WTC11 (cell line): ENCODE results near the gene CRYGN. TPM values are rescaled to one million over a fixed set of nuclear protein-coding genes. Genes with fewer than 3 reads are reported as not detected.

Experiments
- ATAC-seq: fragments of 200-7000 bp; cut with Tn5 transposase; 2 replicates; pipeline ENCODE4 v1.10.0; 2021; ENCODE audit warnings: mild to moderate bottlenecking, moderate library complexity
- CTCF ChIA-PET: fragments of 300-600 bp; sonication (Branson Sonifier 250); formaldehyde crosslinking; loops from one replicate; lab custom pipeline; 2021; ENCODE audit warnings: antibody characterized with exemption; lab: Charles Lee
- POLR2A ChIA-PET: fragments of 350-600 bp; sonication (Branson Sonifier 250); formaldehyde crosslinking; loops from one replicate; lab custom pipeline; 2021; ENCODE audit warnings: antibody characterized with exemption; lab: Charles Lee
- DNase-seq: peaks from one replicate; pipeline ENCODE4 v3.0.0; 2021; ENCODE audit warnings: low spot score
- H3K27ac Mint-ChIP-seq: 2 replicates; pipeline ENCODE4 v1.8.0; 2021; ENCODE audit warnings: mixed read lengths
- H3K27me3 Mint-ChIP-seq: 2 replicates; pipeline ENCODE4 v1.8.0; 2021; ENCODE audit warnings: low read depth, mild to moderate bottlenecking, moderate library complexity, mixed read lengths
- H3K36me3 Mint-ChIP-seq: 2 replicates; pipeline ENCODE4 v1.8.0; 2021; ENCODE audit warnings: mixed read lengths
- H3K4me1 Mint-ChIP-seq: 2 replicates; pipeline ENCODE4 v1.8.0; 2022; ENCODE audit warnings: mixed read lengths
- H3K4me3 Mint-ChIP-seq: 2 replicates; pipeline ENCODE4 v1.8.0; 2021; ENCODE audit warnings: mild to moderate bottlenecking, moderate library complexity, mixed read lengths
- H3K9me3 Mint-ChIP-seq: 2 replicates; pipeline ENCODE4 v1.8.0; 2021; ENCODE audit warnings: mixed read lengths
- CBFB ChIP-seq: sonication (generic); formaldehyde crosslinking; IDR thresholded peaks from 2 replicates; pipeline ENCODE4 v1.8.1; 2022; ENCODE audit warnings: mild to moderate bottlenecking, low read depth, missing genetic modification reagents
- CREB1 ChIP-seq: sonication (generic); formaldehyde crosslinking; IDR thresholded peaks from 2 replicates; pipeline ENCODE4 v1.8.0; 2023; ENCODE audit warnings: mild to moderate bottlenecking, missing genetic modification reagents
- CREM ChIP-seq: sonication (generic); formaldehyde crosslinking; IDR thresholded peaks from 2 replicates; pipeline ENCODE4 v1.8.1; 2022; ENCODE audit warnings: mild to moderate bottlenecking, missing genetic modification reagents, moderate library complexity
- EMX1 ChIP-seq: fragments of 250-450 bp; sonication (Bioruptor Pico); IDR thresholded peaks from 2 replicates; pipeline ENCODE4 v1.8.0; 2021; ENCODE audit warnings: mild to moderate bottlenecking
- ESRRA ChIP-seq: sonication (generic); formaldehyde crosslinking; IDR thresholded peaks from 2 replicates; pipeline ENCODE4 v1.8.1; 2022; ENCODE audit warnings: mild to moderate bottlenecking, missing genetic modification reagents, borderline replicate concordance
- ETV6 ChIP-seq: sonication (generic); formaldehyde crosslinking; IDR thresholded peaks from 2 replicates; pipeline ENCODE4 v1.8.1; 2022; ENCODE audit warnings: mild to moderate bottlenecking, missing genetic modification reagents
- HMGA2 ChIP-seq: fragments of 250-450 bp; sonication (Bioruptor Pico); IDR thresholded peaks from 2 replicates; pipeline ENCODE4 v1.4.0; 2021; ENCODE audit warnings: mild to moderate bottlenecking, moderate library complexity
- KAT7 ChIP-seq: sonication (generic); formaldehyde crosslinking; IDR thresholded peaks from 2 replicates; pipeline ENCODE4 v1.8.1; 2023; ENCODE audit warnings: missing genetic modification reagents, mild to moderate bottlenecking, borderline replicate concordance
- MYBL2 ChIP-seq: sonication (generic); formaldehyde crosslinking; IDR thresholded peaks from 2 replicates; pipeline ENCODE4 v1.8.1; 2023; ENCODE audit warnings: mild to moderate bottlenecking, moderate library complexity, missing genetic modification reagents
- NR3C1 ChIP-seq: sonication (generic); formaldehyde crosslinking; conservative IDR thresholded peaks from 2 replicates; pipeline ENCODE4 v1.8.1; 2023; ENCODE audit warnings: low read depth, mild to moderate bottlenecking, missing genetic modification reagents
- PRRX2 ChIP-seq: fragments of 250-450 bp; sonication (Bioruptor Pico); IDR thresholded peaks from 2 replicates; pipeline ENCODE4 v1.8.0; 2021; ENCODE audit warnings: mild to moderate bottlenecking
- SMAD3 ChIP-seq: sonication (generic); formaldehyde crosslinking; IDR thresholded peaks from 2 replicates; pipeline ENCODE4 v1.8.0; 2022; ENCODE audit warnings: missing genetic modification reagents, mild to moderate bottlenecking, borderline replicate concordance
- TEAD1 ChIP-seq: sonication (generic); formaldehyde crosslinking; IDR thresholded peaks from 2 replicates; pipeline ENCODE4 v1.8.0; 2022; ENCODE audit warnings: mild to moderate bottlenecking, missing genetic modification reagents
- TEAD4 ChIP-seq: sonication (generic); formaldehyde crosslinking; IDR thresholded peaks from 2 replicates; pipeline ENCODE4 v1.8.0; 2022; ENCODE audit warnings: mild to moderate bottlenecking, missing genetic modification reagents
- ZBTB21 ChIP-seq: sonication (generic); formaldehyde crosslinking; IDR thresholded peaks from 2 replicates; pipeline ENCODE4 v1.8.1; 2023; ENCODE audit warnings: mild to moderate bottlenecking, missing genetic modification reagents, borderline replicate concordance
- ZNF138 ChIP-seq: sonication (generic); formaldehyde crosslinking; conservative IDR thresholded peaks from 2 replicates; pipeline ENCODE4 v1.8.1; 2022; ENCODE audit warnings: mild to moderate bottlenecking, moderate library complexity, missing genetic modification reagents
- ZNF219 ChIP-seq: sonication (generic); formaldehyde crosslinking; IDR thresholded peaks from 2 replicates; pipeline ENCODE4 v1.8.0; 2023; ENCODE audit warnings: missing genetic modification reagents, mild to moderate bottlenecking, borderline replicate concordance
- ZNF263 ChIP-seq: sonication (generic); formaldehyde crosslinking; IDR thresholded peaks from 2 replicates; pipeline ENCODE4 v1.8.1; 2022; ENCODE audit warnings: low read depth, mild to moderate bottlenecking, moderate library complexity, missing genetic modification reagents
- ZNF317 ChIP-seq: sonication (generic); formaldehyde crosslinking; IDR thresholded peaks from 2 replicates; pipeline ENCODE4 v1.8.1; 2023; ENCODE audit warnings: low read depth, mild to moderate bottlenecking, moderate library complexity, missing genetic modification reagents, borderline replicate concordance
- ZNF396 ChIP-seq: fragments of 250-450 bp; sonication (Bioruptor Pico); IDR thresholded peaks from 2 replicates; pipeline ENCODE4 v1.8.0; 2021; ENCODE audit warnings: mild to moderate bottlenecking, moderate library complexity, borderline replicate concordance
- ZNF423 ChIP-seq: fragments of 250-450 bp; sonication (Bioruptor Pico); IDR thresholded peaks from 2 replicates; pipeline ENCODE4 v2.1.2; 2022; ENCODE audit warnings: mild to moderate bottlenecking, moderate library complexity
- ZNF671 ChIP-seq: fragments of 250-450 bp; sonication (Bioruptor Pico); IDR thresholded peaks from 2 replicates; pipeline ENCODE4 v1.8.0; 2021; ENCODE audit warnings: mild to moderate bottlenecking
- total RNA-seq: library from RNA; stranded (reverse); gene quantifications from 3 replicates; pipeline ENCODE4 v1.2.3, GENCODE V29; 2021
- TF ChIP-seq, protein P1 (sequence below): sonication (generic); formaldehyde crosslinking; IDR thresholded peaks from 2 replicates; pipeline ENCODE4 v1.8.1; 2023; ENCODE audit warnings: mild to moderate bottlenecking, missing genetic modification reagents, moderate library complexity
- TF ChIP-seq, protein P2 (sequence below): sonication (generic); formaldehyde crosslinking; IDR thresholded peaks from 2 replicates; pipeline ENCODE4 v1.8.1; 2022; ENCODE audit warnings: mild to moderate bottlenecking, moderate library complexity, missing genetic modification reagents
- TF ChIP-seq, protein P3 (sequence below): sonication (generic); formaldehyde crosslinking; IDR thresholded peaks from 2 replicates; pipeline ENCODE4 v1.8.1; 2023; ENCODE audit warnings: mild to moderate bottlenecking, missing genetic modification reagents
- TF ChIP-seq, protein P4 (sequence below): sonication (generic); formaldehyde crosslinking; IDR thresholded peaks from 2 replicates; pipeline ENCODE4 v1.8.1; 2023; ENCODE audit warnings: mild to moderate bottlenecking, missing genetic modification reagents, moderate library complexity

The CRYGN gene
- total RNA-seq, 1 experiment from 2014 or later: 1.5 TPM

DNA sequence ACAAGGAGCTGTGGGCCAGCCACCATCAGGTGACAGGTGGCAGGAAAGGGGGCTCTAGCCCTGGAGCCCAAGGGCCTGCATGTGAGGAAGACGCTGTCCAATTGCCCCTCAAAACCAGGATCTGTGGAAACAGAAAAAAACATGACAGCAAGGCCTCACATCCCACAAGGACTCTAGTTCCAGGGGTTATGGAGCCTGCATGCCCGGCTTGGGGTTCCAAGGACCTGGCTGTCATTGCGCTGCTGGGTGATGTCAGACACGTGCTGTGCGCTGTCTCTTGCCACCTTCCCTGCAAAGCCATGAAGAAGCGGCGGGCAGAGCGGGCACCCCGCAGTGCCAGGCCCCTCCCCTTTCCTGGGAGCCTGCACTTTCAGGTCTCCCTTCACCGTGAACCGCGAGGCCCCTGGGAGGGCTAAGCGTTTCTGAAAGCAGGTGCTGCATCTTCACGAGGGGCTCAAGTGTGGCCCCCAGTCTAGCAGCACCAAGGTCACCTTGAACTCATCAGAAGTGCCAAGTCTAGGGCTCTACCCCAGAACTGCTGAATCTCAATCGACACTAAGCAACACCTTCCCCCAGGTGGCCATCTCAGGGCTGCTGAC is 15.1 kb upstream of the CRYGN start:
- ChIA-PET CTCF (no interaction called here), POLR2A (interaction anchor here (0.6 kb wide), 1 partner anchor 216 kb away, joined by 5 read pairs; no protein-coding TSS in a partner anchor)
- Mint-ChIP-seq H3K27me3 (peaks cover 8% of the 10 kb centered on the region), H3K36me3 (peaks cover 16% of the 10 kb centered on the region), H3K4me3 (no peak overlapping the region), H3K4me1 (peaks cover 66% of the 10 kb centered on the region), H3K9me3 (peaks cover 12% of the 10 kb centered on the region), H3K27ac (peak overlapping the region; percentile 34; the same call in 1 of the 2 replicates)
- no peak for ATAC-seq
- DNase-seq: no peak
- no peak for TF ChIP-seq ZNF317 (CRISPR knock-in tag)
- TF ChIP-seq, protein P1, sequence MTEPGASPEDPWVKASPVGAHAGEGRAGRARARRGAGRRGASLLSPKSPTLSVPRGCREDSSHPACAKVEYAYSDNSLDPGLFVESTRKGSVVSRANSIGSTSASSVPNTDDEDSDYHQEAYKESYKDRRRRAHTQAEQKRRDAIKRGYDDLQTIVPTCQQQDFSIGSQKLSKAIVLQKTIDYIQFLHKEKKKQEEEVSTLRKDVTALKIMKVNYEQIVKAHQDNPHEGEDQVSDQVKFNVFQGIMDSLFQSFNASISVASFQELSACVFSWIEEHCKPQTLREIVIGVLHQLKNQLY: no peak
- TF ChIP-seq PRRX2 (CRISPR knock-in tag): no peak
- TF ChIP-seq, protein P2, sequence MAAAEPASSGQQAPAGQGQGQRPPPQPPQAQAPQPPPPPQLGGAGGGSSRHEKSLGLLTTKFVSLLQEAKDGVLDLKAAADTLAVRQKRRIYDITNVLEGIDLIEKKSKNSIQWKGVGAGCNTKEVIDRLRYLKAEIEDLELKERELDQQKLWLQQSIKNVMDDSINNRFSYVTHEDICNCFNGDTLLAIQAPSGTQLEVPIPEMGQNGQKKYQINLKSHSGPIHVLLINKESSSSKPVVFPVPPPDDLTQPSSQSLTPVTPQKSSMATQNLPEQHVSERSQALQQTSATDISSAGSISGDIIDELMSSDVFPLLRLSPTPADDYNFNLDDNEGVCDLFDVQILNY (CRISPR knock-in tag): no peak
- TF ChIP-seq ZNF263 (CRISPR knock-in tag): no peak
- 0 out of 2 replicates have a peak, but pooled peaks have one; percentile 72 for TF ChIP-seq ESRRA

DNA sequence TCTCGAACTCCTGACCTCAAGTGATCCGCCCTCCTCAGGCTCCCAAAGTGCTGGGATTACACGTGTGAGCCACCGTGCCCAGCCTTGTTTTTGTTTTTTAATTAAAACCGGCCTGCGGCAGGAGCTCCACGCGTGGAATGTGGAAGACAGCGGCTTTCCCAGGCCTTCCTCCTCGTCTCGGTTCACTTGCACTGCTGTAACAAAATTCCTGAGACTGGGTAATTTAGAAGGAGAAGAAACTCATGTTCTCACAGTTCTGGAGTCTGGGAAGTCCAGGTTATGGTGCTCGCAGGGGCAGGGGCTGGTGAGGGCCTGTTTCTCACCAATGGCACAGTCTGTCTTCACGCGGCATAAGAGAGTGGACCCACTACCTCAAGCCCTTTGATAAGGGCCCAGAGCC is 14.4 kb upstream of the CRYGN start:
- H3K9me3 Mint-ChIP-seq: peaks cover 12% of the 10 kb centered on the region
- peaks cover 63% of the 10 kb centered on the region for H3K4me1 Mint-ChIP-seq
- POLR2A ChIA-PET: interaction anchor here (0.6 kb wide), 1 partner anchor 216 kb away, joined by 5 read pairs; no protein-coding TSS in a partner anchor
- no peak overlapping the region for H3K4me3 Mint-ChIP-seq
- peaks cover 8% of the 10 kb centered on the region for H3K27me3 Mint-ChIP-seq
- no peak for DNase-seq
- H3K27ac Mint-ChIP-seq: peak overlapping the region; percentile 34; the same call in 1 of the 2 replicates
- TF ChIP-seq, protein P3, sequence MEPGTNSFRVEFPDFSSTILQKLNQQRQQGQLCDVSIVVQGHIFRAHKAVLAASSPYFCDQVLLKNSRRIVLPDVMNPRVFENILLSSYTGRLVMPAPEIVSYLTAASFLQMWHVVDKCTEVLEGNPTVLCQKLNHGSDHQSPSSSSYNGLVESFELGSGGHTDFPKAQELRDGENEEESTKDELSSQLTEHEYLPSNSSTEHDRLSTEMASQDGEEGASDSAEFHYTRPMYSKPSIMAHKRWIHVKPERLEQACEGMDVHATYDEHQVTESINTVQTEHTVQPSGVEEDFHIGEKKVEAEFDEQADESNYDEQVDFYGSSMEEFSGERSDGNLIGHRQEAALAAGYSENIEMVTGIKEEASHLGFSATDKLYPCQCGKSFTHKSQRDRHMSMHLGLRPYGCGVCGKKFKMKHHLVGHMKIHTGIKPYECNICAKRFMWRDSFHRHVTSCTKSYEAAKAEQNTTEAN (CRISPR knock-in tag): no peak
- TF ChIP-seq KAT7 (CRISPR knock-in tag): no peak
- no peak for TF ChIP-seq TEAD4 (CRISPR knock-in tag)
- no peak for TF ChIP-seq SMAD3 (CRISPR knock-in tag)
- no peak for TF ChIP-seq NR3C1 (CRISPR knock-in tag)
- TF ChIP-seq EMX1 (CRISPR knock-in tag): no peak
- no peak for TF ChIP-seq ZBTB21 (CRISPR knock-in tag)
- TF ChIP-seq CBFB (CRISPR knock-in tag): no peak
- no peak for TF ChIP-seq ZNF396
- no peak for TF ChIP-seq HMGA2 (CRISPR knock-in tag)
- TF ChIP-seq CREM (CRISPR knock-in tag): no peak
- TF ChIP-seq ZNF317 (CRISPR knock-in tag): no peak
- no peak for TF ChIP-seq ZNF423 (CRISPR knock-in tag)
- CTCF ChIA-PET: interaction anchor here (0.6 to 2.7 kb wide), 2 partner anchors 86 to 621 kb away, joined by 3 to 7 read pairs; no protein-coding TSS in a partner anchor
- H3K36me3 Mint-ChIP-seq: peaks cover 12% of the 10 kb centered on the region
- no peak for ATAC-seq

DNA sequence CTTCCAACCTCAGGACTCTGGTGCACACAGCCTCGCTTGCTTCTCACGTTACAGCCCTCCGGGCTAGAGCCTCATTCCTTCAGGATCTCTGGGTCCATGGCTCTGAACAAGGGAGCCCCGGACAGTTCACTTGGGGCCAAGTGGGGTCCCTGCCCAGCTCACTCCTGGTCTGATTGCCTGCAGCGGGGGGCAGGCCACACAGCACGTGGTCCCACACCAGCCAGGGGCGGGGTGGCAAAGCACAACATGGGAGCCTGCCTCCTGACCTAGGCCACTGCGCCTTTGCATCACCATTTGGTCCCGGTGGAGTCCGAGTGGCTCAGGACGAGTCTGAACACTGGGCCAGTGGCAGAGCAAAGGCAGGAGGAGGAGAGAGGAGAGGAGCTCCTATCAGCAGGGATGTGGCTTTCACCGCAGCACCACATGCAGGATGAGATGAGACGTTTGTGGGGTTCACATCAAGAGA is 13.4 kb upstream of the CRYGN start:
- ATAC-seq: peak; percentile 25
- DNase-seq: no peak
- peaks cover 59% of the 10 kb centered on the region for H3K4me1 Mint-ChIP-seq
- ChIA-PET CTCF (interaction anchor here (2.7 kb wide), 1 partner anchor 85 kb away, joined by 7 read pairs; no protein-coding TSS in a partner anchor), POLR2A (no interaction called here)
- H3K27ac Mint-ChIP-seq: no peak overlapping the region
- H3K4me3 Mint-ChIP-seq: no peak overlapping the region
- H3K9me3 Mint-ChIP-seq: peaks cover 12% of the 10 kb centered on the region
- H3K27me3 Mint-ChIP-seq: peaks cover 8% of the 10 kb centered on the region
- H3K36me3 Mint-ChIP-seq: peaks cover 12% of the 10 kb centered on the region
- TF ChIP-seq, protein P3 (CRISPR knock-in tag): no peak
- TF ChIP-seq ZNF219 (no peak), MYBL2 (no peak), ZNF671 (CRISPR knock-in tag) (no peak), EMX1 (CRISPR knock-in tag) (no peak), CREB1 (CRISPR knock-in tag) (no peak), ETV6 (no peak), TEAD1 (CRISPR knock-in tag) (no peak), ZNF138 (CRISPR knock-in tag) (no peak)
- TF ChIP-seq, protein P1: no peak
- TF ChIP-seq, protein P2 (CRISPR knock-in tag): no peak
- TF ChIP-seq, protein P4, sequence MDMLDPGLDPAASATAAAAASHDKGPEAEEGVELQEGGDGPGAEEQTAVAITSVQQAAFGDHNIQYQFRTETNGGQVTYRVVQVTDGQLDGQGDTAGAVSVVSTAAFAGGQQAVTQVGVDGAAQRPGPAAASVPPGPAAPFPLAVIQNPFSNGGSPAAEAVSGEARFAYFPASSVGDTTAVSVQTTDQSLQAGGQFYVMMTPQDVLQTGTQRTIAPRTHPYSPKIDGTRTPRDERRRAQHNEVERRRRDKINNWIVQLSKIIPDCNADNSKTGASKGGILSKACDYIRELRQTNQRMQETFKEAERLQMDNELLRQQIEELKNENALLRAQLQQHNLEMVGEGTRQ: no peak
